HT1080 (cell line): ENCODE results near the gene PGPEP1. TPM values are rescaled to one million over a fixed set of nuclear protein-coding genes. Genes with fewer than 3 reads are reported as not detected.

Experiments
- DNase-seq: peaks from one replicate; pipeline ENCODE4 v3.0.0-alpha.2; 2015; ENCODE audit warnings: low read depth
- small RNA-seq: library from RNA; depleted of rRNA; stranded (forward); fragments of <200 nt; gene quantifications from one replicate; pipeline ENCODE3, GENCODE V24; 2014
- total RNA-seq: library from RNA; depleted of rRNA; stranded (reverse); fragments of >200 nt; shearing (Covaris generic); gene quantifications from 2 replicates; pipeline ENCODE4 v1.2.3, GENCODE V29; 2014; rRNA removed

Gene PGPEP1
- total RNA-seq, 1 experiment from 2014 or later: 20.9 TPM

DNA sequence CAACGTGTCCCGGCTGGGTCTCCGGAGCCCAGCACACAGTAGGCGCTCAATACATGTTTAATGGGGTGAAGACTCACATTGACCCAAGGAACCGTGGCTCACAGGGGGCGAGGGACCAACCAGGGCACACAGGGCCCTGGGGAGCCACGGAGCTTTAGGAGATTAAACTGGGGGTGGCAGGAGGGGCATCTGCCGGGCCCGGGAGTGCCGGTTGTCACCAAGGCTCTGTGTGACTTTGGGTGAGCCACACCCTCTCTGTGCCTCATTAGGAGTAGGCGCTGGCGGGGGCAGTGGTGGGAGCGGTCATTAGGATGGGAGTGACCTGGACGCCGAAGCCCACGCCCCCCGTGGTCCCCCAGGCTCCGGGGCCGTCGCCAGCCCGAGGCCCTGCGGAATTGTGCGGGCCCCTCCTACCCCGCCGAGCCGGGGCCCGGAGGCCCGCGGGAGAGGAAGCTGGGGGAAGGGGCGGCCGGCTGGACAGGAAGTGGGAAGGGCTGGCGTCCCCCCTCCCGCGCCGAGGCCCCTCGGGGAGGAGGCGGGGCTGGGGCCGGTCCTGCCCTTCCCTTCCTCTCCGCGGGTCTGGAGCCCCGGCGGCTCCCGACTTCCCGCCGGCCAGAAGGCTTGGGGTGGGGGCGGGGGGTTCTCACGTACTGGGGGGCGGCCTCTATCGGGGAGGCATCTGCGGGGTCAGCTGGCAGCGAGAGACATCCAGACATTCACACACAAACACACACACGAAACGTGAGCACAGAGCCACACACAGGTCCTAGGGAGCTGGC is 77.0 kb downstream of the PGPEP1 start:
- DNase-seq: peak; percentile 72

DNA sequence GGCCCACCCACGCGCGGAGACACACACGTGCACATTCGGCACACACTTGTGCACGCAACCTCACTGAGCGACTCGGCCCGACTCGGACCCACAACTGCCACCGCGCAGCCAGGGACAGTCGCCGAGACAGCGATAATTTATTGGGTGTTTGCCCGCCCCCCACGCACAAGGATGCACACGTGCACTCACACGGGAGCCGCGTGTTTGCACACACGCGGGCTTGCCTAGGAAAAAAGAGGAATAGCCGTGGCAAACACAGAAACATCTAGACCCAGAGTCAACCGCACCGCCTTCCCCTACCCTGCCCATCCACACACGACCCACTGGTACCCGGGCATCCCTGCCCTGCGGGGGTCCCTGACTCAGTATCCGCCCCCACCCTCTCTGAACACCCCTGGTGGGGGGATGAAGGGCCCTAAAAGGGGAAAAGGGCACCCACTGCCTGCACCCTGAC is 77.7 kb downstream of the PGPEP1 start:
- DNase-seq: no peak

DNA sequence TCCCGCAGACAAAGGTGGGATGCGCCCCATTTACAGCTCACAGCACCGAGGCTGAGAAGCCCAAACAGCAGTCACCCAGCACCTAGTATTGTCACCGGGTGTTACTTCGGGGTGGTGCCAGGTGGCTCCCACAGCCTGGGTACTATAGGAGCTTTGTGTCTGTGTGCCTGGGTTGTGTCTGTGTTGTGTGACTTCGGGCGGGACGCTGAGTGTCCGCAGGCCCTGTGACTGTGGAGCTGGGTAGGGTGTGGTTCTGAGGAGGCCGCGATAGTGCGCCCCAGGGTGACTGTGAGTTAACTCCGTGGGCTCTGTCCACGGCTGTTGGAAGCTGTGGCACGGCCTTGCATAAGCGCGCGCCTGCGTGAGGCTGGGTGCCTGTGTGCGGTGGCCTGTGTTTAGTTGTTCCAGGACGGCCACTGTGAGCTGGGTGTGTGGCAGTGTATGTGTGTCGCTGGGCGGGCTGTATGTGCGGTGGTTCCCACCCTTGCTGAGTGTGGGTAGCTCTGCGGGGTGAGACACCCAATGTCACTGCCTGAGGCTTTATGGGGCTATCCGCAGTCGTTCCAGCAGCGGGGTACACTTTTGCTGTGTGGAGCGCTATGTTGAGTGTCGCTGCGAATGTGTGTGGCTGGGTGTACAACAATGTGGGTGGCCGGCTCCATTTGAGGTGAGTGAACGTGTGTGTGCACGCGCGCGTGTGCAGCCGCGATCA is 78.2 kb downstream of the PGPEP1 start:
- no peak for DNase-seq

DNA sequence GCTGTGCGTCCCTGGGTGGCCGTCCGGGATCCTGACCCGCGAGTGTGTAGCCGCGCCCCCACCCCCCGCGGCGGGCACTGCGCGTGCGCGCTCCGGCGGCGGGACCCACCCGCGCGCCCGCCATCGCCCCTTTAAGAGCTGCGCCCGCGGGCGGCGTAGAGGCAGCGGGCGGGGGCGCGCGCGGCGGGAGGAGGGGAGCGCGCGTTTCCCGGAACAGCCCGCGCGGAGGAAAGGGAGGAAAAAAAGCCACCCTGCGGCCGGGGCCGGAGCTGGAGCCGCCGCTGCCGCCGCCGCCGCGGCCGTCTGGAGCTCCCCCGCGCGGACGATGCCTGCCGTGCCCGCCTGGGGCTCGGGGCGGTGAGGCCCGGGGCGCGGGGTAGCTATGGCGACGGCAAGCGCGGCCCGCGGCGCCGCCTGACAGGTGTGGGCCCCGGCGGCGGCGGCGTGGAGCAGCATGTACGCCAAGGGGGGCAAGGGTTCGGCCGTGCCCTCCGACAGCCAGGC is 78.8 kb downstream of the PGPEP1 start, which contains the start of gene SSBP4:
Gene SSBP4, plus strand, starts transcription at position 204 of the 504 bp plus-strand sequence. Its CDS starts 251 bp downstream, at position 455.
- DNase-seq: peak; percentile 70

Small RNAs within 50 kb of the gene (small RNA-seq; reads per million reads assigned to genes)
- 0.07 reads per million for gene MIR3189
- not detected for gene RN7SL513P

Other genes with a start within 250 kb of the PGPEP1 start
- gene MAST3, start 242.8 kb upstream of the PGPEP1 start, total RNA-seq: 1.4 and 2.3 TPM in 2 replicates
- 17.5 and 21.1 TPM in 2 replicates for gene PIK3R2, start 187.4 kb upstream of the PGPEP1 start, total RNA-seq
- 1.5 and 2.3 TPM in 2 replicates for gene IFI30, start 166.8 kb upstream of the PGPEP1 start, total RNA-seq
- gene MPV17L2, start 147.4 kb upstream of the PGPEP1 start, total RNA-seq: 17.0 and 23.4 TPM in 2 replicates
- 1.3 and 2.4 TPM in 2 replicates for gene RAB3A, start 136.6 kb upstream of the PGPEP1 start, total RNA-seq
- 0.13 TPM in 1 of 2 replicates, not detected in the other for gene PDE4C, start 114.2 kb upstream of the PGPEP1 start, total RNA-seq
- not detected in 2 replicates for gene IQCN, start 66.1 kb upstream of the PGPEP1 start, total RNA-seq
- 55.4 and 64.5 TPM in 2 replicates for gene JUND, start 59.0 kb upstream of the PGPEP1 start, total RNA-seq
- gene LSM4, start 17.5 kb upstream of the PGPEP1 start, total RNA-seq: 456 and 535 TPM in 2 replicates
- 97.3 and 120 TPM in 2 replicates for gene GDF15, start 45.6 kb downstream of the PGPEP1 start, total RNA-seq
- not detected in 2 replicates for gene LRRC25, start 57.0 kb downstream of the PGPEP1 start, total RNA-seq
- 108 and 118 TPM in 2 replicates for gene SSBP4, start 78.8 kb downstream of the PGPEP1 start, total RNA-seq
- gene ISYNA1, start 97.5 kb downstream of the PGPEP1 start, total RNA-seq: 1.3 and 2.1 TPM in 2 replicates
- gene ELL, start 181.5 kb downstream of the PGPEP1 start, total RNA-seq: 13.1 and 14.6 TPM in 2 replicates
- 124 and 135 TPM in 2 replicates for gene FKBP8, start 203.0 kb downstream of the PGPEP1 start, total RNA-seq
- gene KXD1, start 217.3 kb downstream of the PGPEP1 start, total RNA-seq: 163 and 195 TPM in 2 replicates
- gene UBA52, start 231.3 kb downstream of the PGPEP1 start, total RNA-seq: 1,475 and 1,684 TPM in 2 replicates
- 70.9 and 99.1 TPM in 2 replicates for gene REX1BD, start 248.2 kb downstream of the PGPEP1 start, total RNA-seq